Measurements from ENCODE around the gene ANKS1B.

The ANKS1B gene

DNA sequence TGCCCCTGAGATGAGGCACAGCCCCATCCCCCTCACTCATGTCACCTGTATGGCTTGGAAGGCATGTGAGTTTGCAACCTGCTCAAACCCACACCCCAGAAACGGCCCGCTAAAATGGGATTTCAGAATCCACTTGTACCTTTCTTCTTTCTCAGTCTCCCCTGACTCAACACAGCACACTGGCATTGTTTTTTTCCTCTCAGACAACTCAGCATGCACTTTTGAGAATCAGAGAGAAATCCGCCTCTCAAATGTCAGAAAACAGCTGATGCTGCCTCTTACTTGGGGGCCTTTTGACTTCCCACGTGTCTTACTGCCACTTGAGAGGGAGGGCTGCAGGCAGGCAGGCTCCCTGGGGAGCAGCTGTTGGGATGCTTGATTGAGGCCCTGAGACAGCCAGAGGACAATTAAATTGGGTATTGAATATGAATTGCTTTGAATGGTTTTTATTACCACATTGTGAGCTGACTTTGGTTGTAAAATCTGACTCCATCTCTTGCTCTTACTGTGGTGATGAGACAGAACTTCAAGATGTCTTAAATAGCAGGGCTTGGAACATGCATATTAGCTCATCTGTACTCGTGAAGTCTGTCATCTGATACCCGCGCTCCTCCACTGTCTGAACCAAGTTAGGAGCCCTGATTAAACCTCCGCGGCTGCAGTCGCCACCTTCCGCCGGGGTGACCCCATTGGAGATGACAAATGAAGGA is 1243.0 kb downstream of the ANKS1B start:
- no peak for DNase-seq

DNA sequence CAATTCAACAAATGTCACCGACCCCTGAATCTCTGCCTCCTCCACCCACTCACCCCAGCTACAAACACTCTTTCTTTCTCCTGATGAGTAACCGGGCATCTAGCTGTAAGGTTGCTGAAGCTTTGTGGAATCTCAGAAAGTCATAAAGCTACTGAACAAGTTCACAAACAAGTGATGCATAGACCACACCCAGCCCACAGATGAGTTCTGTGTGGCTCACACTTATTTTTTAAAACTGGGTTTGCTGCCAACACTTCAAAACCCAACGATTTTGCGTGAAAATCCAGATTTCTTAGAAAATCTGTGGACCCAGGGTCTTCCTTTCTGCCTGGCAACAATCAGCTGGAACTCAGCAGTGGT is 1243.6 kb downstream of the ANKS1B start:
- DNase-seq, result no peak

DNA sequence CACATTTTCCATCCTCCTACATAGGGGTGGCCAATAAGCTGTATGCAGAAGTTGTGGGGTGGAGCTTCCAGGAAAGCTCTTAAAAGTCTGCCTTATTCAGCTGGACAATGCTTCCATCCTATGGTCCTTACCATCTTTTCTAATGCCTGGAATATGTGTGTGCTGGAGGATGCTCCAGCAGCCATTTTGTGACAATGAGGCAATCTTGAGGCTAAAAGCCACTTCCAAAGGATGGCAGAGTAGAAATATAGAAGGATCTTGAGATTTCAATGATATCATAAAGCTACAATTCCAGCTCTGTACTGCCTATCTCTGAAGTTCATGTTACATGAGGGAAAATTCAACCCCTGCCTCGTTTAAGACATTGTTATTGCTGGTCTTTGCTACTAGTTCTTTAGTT is 1244.0 kb downstream of the ANKS1B start:
- no peak for DNase-seq

DNA sequence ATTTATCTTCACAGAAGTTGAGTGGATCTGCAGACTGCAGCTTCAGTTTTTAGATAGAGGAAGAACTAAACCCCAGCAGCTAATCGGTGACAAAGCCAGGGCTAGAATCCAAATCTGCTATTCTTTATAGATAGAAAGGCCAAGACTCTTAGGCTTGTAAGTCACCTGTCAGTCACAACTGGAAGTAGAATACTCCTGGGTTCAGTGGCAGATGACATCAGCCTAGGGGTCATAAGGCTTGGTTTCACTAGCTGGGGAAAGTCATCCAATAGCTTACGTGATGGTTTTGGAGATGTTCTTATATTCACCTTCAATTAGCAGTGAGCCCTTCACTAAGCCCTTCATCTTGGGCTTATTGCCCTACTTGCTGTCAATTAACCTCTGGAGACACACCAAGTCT is 1246.2 kb downstream of the ANKS1B start:
- DNase-seq, result no peak

DNA sequence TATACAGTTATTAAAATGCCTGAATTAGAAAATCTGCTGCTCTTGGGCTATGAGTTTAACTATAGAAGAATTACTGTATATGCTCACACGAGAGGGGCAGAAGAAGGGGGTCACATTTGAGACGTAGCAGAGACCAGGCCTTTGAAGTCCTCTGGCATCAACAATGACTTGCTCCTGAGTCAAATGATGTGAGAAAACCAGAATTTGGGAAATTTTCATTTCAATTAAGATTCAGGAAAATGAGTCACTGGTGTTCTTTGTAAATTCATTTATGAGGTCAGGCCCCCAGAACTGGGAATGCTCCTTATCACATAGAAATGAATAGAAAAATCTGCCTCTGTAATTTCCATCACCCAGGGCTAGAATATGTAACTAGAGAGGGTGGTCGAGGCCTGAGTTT is 1246.7 kb downstream of the ANKS1B start:
- DNase-seq, result no peak

DNA sequence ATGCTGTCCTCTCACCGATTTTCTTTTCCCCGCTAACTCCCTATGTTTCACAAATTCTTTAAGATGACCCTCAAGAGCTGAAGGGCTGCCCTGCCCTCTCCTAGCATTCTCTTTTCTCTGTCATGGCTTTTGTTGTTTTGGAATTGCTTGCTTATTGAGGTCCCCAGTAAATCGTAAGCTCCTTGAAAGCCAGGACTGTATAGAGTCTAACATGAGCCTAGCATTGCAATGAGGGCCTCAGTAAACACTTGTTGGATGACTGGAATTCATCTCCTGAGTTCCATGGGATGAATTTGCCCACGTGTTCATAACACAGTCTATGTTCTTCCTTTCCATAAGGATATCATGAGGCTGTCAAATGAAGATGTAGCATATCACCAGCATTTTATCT is 1247.4 kb downstream of the ANKS1B start:
- DNase-seq, result no peak

DNA sequence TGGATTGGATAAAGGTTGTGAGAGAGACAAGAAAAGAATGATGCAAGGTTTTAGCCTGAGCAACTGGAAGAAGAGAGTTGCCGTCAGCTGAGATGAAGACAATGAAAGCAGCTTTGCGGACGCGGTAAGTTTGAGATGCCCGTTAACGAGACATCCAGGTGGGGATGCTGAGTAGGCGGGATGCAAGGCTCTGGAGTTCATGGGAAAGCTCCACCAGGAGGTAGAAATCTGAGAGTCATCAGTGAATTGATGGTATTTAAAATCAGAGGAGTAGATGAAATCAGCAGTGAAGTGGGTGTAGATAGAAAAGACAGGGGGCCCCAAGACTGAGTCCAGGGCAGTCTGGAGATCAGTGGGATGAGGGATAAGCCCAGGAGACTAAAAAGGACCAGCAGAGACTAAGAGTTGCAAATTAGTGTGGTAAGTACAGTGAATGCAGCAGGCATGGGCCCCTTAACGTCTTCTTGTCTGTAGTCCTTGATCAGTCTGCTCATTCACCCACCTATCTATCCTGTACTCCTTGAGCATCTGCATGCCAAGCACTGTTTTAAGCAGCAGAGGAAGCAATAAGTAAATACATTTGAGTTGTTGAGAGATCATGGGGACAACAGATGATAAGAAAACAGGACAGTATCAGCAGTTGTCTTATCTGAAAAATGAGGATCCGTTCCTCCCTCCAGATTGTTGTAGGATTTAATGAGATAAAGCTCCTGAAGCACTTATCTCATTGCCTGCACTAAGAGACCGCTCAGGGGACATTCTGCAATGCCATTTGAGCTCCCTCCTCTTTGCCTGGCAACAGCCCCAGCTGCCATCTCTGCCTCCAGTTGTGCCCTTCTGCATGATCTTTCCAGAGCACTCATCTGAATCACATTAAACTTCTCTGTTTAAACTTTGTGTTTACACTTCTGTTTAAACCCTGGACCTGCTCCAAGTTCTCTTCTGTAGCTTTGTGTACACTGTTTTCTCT is 1248.1 kb downstream of the ANKS1B start:
- DNase-seq, result no peak

DNA sequence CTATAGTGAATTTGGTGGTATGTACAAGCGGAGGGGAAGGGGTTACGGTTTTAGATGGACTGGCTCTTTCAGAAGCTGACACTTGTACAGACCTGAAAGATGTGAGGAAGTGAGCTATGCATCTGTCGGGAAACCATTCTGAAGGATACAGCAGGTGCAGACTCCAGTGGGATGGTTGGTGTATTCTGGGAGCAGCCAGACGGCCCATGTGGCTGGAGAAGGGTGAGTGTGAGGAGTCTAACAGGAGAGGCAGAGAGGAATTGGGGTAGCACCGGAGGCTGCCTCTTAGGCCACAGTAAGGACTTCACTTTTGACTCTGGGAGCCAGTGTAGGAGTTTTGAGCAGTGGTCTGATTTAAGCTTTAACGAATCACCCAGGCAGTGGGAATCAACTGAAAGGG is 1248.9 kb downstream of the ANKS1B start:
- DNase-seq, result no peak

DNA sequence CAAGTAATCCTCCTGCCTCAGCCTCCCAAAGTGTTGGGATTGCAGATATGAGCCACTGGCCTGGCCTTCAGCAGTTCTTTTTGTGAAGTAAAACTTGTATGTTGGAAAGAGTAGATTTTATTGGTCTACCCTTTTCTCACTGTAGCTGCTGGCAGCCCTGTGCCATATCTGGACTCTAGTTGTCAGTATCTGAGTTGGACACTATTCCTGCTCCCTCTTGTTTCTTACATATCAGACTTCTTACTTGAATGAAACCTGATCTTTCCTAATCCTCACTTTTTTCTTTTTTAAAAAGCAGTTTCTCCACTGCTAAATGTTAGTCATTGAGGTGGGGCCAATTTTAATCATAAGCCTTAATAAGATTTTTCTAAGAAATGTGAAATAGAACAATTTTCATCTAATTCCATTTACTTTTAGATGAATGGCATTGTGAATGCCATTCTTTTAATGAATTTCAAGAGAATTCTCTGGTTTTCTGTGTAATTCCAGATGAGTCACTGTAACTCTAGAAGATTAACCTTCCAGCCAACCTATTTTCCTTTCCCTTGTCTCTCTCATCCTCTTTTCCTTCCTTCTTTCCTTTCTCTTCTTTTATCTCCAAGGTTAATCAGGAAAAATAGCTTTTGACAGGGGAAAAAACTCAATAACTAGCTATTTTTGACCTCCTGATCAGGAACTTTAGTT is 1250.9 kb downstream of the ANKS1B start:
- no peak for DNase-seq

DNA sequence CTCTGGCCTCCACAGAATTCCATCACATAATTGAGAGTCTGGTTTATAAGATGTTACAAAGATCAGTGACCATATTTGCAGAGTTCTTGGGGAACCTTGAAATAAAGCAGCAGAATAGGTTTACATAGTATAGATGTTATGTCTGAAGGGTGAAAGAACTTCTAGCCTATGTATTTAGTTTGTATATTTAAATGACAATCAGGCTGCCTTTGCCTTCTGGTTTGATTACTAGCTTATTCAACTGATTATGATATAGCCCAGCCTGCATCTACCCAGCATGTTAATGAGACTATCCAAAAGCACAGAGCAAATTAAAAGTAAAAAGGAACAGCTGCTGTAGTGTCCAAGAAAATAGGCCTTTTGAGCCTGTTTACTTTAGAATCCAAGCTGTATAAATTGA is 1254.3 kb downstream of the ANKS1B start:
- DNase-seq, result no peak

DNA sequence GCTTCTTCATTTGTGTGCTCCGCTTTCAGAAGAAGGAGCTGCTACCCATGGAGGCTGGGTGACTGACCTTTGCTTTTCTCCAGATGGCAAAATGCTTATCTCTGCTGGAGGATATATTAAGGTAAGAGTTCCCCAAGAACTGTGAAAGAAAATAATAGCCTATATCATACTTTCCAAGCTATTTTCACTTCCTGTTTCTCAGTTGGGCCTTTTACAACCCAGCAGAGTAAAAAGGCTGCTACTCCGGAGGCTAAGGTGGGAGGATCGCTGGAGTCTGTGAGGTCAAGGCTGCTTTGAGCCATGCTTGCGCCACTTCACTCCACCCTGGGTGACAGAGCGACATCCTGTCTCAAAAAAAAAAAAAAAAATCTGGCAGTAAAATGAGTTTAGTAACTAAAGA is 1257.5 kb downstream of the ANKS1B start:
- no peak for DNase-seq

DNA sequence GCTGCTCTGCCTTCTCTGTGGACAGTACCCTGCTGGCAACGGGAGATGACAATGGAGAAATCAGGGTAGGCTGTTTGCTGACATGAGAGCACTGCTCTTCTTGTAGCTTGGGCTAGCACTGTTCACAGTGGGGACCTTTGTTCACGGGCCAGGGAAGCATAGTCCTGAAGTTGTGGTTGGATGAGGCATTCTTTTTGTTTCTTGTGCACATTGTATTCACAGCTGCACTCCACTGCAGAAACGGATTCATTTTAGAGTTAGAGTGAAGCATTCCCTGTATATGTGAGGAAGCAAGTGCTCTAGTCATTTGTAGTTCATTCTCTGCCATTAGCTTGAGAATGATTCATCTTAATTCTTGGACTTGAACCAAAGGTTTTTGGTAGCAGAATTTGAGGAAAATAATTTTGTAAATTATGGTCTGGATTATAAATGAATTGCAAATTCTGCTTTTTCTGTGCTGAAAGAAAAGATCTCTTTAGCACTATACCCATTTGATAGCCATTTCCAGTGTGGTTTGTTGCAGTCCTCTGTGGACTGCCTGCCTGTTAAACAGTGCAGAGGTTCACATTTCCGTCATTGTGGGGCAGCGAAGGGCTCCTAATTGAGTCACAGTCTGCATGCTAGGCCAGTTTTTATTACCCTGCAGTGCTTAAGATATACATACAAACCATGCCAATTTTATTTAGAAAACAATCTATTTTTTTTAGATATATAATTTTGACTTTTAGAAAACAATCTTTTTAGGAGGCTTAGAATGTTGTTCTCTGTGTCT is 1259.1 kb downstream of the ANKS1B start:
- peak; percentile 86 for DNase-seq

DNA sequence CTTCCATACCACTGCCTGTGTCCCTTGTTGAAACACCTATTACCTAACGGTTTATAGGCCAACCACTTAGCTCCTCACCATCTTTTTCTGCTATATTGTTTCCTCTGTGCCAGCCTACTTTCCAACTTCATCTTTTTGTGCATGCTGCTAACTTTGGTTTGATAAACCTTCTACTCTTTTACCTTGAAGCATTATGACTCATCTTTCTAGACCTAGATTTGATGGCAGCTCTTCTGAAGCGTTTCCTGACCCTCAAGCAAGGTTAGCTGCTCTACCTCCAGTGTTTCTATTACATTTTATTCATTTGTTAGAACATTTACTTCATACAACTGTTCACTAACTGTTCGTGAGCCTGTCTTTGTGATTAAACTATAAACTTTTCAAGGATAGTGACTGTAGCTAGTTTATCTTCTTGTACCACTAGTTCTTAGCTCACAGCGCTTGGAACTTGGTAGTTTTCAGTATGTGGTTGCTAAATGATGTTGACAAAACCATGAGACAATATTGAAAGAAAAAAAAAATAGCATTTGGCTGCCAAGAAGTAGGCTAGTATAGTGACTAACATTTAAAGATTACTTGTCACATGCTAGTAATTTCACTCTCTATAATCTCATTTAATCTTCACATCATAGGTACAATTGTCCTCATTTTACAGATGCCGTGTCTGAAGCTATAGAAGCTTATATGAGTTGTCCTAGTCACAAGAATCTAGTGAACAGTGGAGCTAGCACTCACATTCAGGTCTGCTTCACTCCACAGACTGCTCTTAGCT is 1260.2 kb downstream of the ANKS1B start:
- no peak for DNase-seq

DNA sequence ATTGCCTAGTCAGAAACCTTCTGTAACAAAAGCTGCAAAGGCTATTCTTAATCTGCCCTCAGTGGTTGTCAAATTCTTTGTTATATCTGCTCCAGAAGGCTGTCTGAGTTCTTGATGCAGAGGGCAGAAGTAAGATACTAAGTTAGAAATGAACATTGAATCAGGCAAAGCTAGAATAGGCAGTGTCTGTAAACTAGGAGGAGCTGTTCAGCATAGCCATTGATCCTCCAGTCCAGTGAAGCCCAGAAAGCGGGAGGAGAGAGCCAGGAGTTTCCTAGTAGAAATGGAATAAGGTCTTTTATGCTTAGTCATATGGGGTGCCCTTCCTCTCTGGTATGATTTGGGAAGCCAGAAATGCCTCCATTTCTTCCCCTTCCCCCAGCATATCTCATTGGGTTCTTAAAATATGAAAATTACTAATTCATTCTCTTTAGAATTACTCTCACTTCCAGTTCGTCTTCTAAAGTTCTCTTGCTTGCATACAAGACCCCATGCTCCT is 1263.5 kb downstream of the ANKS1B start:
- DNase-seq, result no peak

DNA sequence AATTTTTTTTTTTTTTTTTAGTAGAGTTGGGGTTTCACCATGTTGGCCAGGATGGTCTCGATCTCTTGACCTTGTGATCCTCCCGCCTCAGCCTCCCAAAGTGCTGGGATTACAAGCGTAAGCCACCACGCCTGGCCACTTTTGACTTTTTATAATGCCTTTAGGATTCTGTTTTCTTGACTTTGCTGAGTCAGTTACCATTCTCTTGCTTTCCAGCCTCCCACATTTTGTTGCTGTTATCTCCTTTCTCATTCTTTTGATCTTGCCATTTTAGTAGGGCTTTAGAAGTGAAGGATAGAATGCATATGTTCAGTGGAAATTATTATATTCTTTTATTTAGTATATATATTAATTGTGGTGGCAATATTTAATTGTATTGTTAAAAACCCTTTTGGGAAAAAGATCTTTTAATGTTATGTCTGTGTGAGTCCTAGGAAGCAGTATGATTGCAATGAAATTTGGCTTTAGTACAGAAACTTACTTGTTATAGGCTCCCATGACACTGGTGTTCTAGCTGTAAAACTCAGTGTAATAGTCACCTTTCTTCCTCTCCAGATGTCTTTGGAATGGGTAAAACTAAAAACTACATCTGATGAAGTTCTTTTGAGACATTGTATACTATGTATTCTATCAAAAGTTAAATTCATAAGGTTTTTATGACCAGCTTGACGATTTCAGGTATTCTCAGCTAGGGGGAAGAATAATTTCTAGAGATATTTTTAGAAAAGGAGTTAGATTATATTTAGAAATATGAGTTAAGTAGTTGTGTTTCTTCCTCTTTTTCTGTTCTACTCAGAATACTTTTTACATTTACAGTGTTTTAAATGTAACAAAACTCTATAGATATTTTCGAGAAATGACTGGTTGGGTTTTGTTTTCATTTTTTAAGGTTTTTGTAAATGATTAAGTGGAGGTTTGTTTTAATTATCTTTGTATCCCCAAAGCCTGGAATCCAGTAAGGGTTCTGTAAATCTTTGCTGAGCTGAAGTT is 1264.9 kb downstream of the ANKS1B start:
- DNase-seq, result no peak

DNA sequence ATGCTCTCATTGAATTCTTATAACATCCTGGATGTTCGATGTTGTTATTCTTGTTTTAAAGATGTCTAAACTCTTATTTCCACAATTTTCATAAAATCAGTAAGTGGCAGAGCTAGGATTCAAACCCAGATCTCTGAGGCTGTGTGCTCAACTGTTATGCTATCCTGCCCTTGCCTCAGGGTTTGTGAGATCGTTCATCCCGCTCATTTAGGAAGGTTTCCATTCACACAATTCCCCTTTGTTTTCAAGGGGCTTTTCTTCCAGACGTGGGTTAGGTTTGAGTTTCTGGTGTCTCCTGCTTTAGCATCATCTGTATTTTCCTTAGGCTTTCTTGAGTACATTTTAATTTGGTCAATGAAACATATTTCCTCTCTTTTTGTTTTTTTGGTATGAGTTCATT is 1270.3 kb downstream of the ANKS1B start:
- no peak for DNase-seq

DNA sequence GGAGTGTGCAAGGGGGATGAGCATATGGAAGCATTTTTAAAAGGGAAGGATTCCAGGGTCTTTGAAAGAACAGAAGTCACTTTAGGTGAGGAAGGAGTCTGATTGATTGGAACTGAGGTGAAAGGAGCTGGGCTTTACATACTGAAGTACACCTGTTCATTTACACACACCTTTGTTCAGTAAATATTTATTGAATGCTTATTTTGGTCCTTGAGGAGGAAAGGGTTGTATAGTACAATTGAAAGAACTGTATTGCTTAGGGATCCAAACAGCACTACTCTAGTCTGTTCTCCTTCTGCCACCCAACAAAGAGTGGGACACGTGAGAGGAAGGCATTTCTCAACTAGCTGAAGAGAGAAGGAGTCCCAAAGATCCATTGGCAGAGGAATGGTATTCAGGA is 1275.7 kb downstream of the ANKS1B start:
- DNase-seq, result no peak

DNA sequence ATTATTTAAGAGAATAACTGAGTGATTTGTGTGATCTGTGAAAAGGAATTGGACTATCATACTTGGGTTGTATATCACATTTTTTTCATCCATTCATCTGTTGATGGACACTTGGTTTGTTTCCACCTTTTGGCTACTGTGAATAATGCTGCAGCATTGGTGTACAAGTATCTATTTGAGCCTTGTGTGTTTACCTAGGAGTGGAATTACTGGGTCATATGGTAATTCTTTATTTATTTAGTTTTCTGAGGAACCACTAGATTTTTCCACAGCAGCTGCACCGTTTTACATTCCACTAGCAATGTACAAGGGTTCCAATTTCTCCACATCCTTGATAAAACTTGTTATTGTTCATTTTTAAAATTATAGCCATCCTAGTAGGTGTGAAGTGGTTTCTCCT is 1283.6 kb downstream of the ANKS1B start:
- no peak for DNase-seq

DNA sequence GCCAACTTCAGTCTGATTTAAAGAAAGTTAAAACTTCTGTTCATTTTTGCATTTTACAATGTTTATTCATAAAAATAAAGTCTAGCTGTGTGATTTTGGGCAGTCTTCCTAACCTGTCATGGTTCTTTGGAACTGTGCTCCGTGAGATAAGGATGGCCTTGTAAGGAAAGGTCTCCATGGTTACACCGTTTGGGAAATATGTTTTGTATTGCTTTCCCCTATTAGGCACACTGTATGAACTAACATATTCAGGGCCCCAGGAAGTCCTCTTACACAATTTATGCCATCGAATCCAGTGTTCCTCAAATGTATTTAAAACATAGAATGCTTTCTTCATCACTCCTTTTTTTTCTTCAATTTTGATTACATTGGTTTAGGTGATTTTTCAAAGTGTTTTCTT is 1285.2 kb downstream of the ANKS1B start:
- DNase-seq, result no peak

DNA sequence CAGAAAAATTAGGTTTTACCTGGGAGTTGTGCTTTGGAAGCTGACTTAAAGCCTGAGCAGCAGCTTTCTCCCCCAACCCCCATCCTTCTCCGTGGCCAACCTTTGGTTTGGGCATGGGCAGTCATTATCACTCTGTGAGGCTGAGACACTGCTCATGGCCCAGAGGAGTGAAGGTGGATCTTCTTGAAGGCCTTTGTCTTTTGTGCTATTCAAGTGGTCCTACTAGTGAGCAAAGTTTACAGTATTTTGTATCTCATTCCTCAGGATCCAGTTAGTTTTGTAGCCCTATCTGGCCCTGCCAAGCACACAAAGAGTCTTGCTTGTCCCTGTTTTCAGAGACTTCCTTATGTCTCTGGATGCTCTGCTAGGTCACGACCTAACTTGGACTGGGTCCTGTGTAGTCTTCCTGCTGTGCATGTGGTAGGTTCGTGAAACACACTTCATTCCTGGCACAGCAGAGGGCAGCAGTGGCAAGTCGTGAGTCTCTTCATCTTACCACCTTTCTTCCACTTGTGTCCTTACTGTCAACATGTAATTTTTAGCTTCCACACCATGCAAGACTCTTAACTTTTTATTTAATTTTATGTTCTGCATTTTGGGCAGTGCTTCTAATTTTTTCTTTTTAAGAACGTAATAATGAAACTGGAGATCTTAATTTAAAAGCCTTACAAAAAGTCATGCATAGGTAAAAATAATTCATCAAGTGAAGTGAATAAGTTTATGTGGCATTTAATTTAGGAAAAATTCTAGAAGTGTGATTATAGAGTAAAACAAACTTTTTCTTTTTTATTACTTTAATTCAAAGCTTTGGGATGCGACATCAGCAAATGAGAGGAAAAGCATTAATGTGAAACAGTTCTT is 1285.9 kb downstream of the ANKS1B start:
- DNase-seq, result no peak

Measured in islet precursor cell (in vitro differentiated cells).